ENCODE data around the gene LGSN. TPM values are rescaled to one million over a fixed set of nuclear protein-coding genes. Genes with fewer than 3 reads are reported as not detected.
A peak's percentile ranks its signal among the peaks of the same experiment; 100 is the strongest.

Gene LGSN
- total RNA-seq, 4 donors from 2014 or later = not detected

DNA sequence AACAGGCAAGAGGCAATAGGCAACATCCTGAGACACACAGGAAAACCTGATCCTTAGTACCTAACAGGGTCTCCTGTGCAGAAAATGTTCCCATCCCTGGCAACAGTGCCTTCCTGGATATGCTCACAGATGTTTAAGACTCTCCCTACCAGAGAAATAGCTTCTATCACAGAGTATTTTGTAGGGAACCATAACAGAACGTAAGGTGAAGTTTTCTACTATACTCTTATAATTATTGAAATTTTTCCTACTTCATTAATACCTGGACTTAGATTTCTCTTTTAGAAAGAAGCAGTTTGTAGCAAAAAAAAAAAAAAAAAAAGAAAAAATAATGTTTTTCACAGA is 33.5 kb upstream of the LGSN start:
- Histone ChIP-seq H3K4me3 (peak overlapping the region in 1 of 4 donors; percentile 12), H3K4me1 (peaks cover 0 to 11% of the 10 kb centered on the region in 2 donors), H3K36me3 (no peaks in the 10 kb centered on the region), H3K27ac (peak overlapping the region in 1 of 4 donors; percentile 10), H3K27me3 (no peaks in the 10 kb centered on the region), H3K9me3 (no peaks in the 10 kb centered on the region)
- ATAC-seq (no peak), DNase-seq (no peak)
- intact Hi-C loops (cut with DNase I; ENCODE audit: low total_unique reads) (loop anchor here (1.0 to 2.0 kb wide), 4 partner anchors 124 to 450 kb away; no protein-coding TSS in a partner anchor), in situ Hi-C loops (cut with MboI; ENCODE audit: low sequenced_read_pairs in 4 of 4) (loop anchor here (5.0 to 10.0 kb wide), 4 partner anchors 239 to 412 kb away; no protein-coding TSS in a partner anchor)
- no peak for TF ChIP-seq POLR2A (IDR thresholded peaks at IDR 0.05)
- TF ChIP-seq, protein P1, sequence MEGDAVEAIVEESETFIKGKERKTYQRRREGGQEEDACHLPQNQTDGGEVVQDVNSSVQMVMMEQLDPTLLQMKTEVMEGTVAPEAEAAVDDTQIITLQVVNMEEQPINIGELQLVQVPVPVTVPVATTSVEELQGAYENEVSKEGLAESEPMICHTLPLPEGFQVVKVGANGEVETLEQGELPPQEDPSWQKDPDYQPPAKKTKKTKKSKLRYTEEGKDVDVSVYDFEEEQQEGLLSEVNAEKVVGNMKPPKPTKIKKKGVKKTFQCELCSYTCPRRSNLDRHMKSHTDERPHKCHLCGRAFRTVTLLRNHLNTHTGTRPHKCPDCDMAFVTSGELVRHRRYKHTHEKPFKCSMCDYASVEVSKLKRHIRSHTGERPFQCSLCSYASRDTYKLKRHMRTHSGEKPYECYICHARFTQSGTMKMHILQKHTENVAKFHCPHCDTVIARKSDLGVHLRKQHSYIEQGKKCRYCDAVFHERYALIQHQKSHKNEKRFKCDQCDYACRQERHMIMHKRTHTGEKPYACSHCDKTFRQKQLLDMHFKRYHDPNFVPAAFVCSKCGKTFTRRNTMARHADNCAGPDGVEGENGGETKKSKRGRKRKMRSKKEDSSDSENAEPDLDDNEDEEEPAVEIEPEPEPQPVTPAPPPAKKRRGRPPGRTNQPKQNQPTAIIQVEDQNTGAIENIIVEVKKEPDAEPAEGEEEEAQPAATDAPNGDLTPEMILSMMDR (IDR thresholded peaks at IDR 0.05 in 4 of 5, conservative IDR thresholded peaks at IDR 0.05 in 1 of 5) = no peak

DNA sequence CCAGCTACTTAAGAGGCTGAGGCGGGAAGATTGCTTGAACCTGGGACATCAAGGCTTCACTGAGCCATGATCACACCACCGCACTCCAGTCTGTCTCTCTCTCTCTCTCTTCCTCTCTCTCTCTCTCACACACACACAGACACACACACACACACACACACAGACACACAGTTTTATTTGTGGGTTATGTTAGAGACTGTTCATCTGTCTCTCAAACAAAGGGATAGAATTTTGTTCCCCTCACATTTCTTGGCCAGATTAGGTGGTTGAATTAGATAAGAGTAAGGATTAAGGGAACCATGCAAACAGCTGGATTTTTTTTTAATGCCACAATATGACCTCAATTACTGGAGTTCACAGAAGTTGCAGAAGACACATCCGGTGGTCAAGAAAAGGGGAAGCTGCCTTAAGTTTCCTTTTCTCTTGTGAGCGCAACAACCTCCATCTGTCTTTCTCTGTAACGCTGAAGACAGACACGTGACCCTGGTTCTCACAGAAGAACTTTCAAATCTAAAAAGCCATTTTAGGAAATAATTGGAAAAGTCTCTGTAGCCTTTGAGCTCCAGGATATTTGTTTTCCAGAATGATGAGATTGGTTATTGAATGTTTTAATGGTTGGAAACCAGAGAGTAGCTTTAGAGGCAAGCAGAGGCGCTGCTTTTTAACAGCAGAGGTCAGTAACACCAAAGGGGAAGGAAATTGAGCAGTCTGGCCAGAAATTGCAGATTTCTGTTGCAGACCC is 32.9 kb upstream of the LGSN start:
- ATAC-seq (peak; percentile 81 to 83), DNase-seq (peak in 1 of 2 donors; percentile 10)
- in situ Hi-C loops (cut with MboI; ENCODE audit: low sequenced_read_pairs in 4 of 4) = loop anchor here (5.0 to 10.0 kb wide), 4 partner anchors 240 to 412 kb away; no protein-coding TSS in a partner anchor
- H3K27ac ChIP-seq = peak overlapping the region in 1 of 4 donors; percentile 10
- H3K4me3 ChIP-seq = peak overlapping the region in 1 of 4 donors; percentile 12
- H3K9me3 ChIP-seq = no peaks in the 10 kb centered on the region
- H3K27me3 ChIP-seq = no peaks in the 10 kb centered on the region
- peaks cover 0 to 11% of the 10 kb centered on the region in 2 donors for H3K4me1 ChIP-seq
- intact Hi-C loops (cut with DNase I; ENCODE audit: low total_unique reads) = loop anchor here (1.0 to 2.0 kb wide), 5 partner anchors 124 to 450 kb away; no protein-coding TSS in a partner anchor
- TF ChIP-seq, protein P1 (IDR thresholded peaks at IDR 0.05 in 4 of 5, conservative IDR thresholded peaks at IDR 0.05 in 1 of 5) = peak; percentile 38 to 73 (median 56)
- no peak for TF ChIP-seq POLR2A (IDR thresholded peaks at IDR 0.05)
- H3K36me3 ChIP-seq = no peaks in the 10 kb centered on the region

DNA sequence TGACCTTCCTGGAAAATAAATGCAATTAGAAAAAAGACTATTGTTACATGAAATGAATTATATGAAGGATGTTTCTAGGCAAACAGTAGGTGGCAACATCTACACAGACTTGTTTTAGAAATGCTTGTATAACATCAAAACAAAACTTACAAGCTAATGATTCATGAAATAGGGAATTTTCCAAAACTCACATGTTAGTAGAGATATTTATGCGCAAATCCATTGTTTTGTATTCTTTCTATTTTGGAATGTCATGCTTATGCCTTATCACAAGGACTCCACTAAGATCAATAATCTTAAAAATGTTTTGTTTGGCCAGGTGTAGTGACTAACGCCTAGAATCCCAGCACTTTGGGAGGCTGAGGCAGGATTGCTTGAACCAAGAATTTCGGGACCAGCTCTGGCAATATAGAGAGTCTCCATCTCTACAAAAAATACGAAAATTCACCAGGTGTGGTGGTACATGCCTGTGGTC is 32.3 kb upstream of the LGSN start:
- in situ Hi-C loops (cut with MboI; ENCODE audit: low sequenced_read_pairs in 4 of 4) (loop anchor here (5.0 to 10.0 kb wide), 4 partner anchors 240 to 413 kb away; no protein-coding TSS in a partner anchor), intact Hi-C loops (cut with DNase I; ENCODE audit: low total_unique reads) (loop anchor here (1.0 to 2.0 kb wide), 4 partner anchors 125 to 451 kb away; no protein-coding TSS in a partner anchor)
- no peak for DNase-seq
- Histone ChIP-seq H3K36me3 (no peaks in the 10 kb centered on the region), H3K4me3 (no peak overlapping the region), H3K9me3 (no peaks in the 10 kb centered on the region), H3K27ac (no peak overlapping the region), H3K27me3 (no peaks in the 10 kb centered on the region), H3K4me1 (peaks cover 0 to 11% of the 10 kb centered on the region in 2 donors)
- TF ChIP-seq POLR2A (IDR thresholded peaks at IDR 0.05) = no peak
- TF ChIP-seq, protein P1 (IDR thresholded peaks at IDR 0.05 in 4 of 5, conservative IDR thresholded peaks at IDR 0.05 in 1 of 5) = peak in 1 of 5 experiments; percentile 7
- ATAC-seq = peak in 1 of 2 donors; percentile 13

DNA sequence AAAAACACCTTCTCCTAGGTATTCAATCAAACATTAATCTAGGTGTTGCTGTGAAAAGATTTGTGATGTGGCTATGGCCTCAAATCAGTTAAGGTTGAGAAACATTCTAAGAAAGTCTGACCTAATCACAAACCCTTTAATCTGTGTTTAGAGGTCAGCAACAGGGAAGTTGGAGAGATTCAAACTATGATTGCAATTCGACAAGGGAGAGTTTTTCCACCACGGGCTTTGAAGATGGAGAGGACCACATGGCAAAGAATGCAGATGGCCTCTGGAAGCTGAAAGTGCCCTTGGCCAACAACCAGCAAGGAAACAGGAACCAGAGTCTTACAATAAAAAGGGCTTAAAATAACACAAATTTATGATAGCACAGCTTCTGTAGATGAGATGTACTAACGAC is 29.6 kb upstream of the LGSN start:
- no peaks in the 10 kb centered on the region for H3K36me3 ChIP-seq
- TF ChIP-seq POLR2A (IDR thresholded peaks at IDR 0.05) = no peak
- TF ChIP-seq, protein P1 (IDR thresholded peaks at IDR 0.05 in 4 of 5, conservative IDR thresholded peaks at IDR 0.05 in 1 of 5) = no peak
- H3K4me1 ChIP-seq = peaks cover 0 to 11% of the 10 kb centered on the region in 2 donors
- H3K9me3 ChIP-seq = no peaks in the 10 kb centered on the region
- no peaks in the 10 kb centered on the region for H3K27me3 ChIP-seq
- no peak overlapping the region for H3K27ac ChIP-seq
- no peak overlapping the region for H3K4me3 ChIP-seq
- in situ Hi-C loops (cut with MboI; ENCODE audit: low sequenced_read_pairs in 4 of 4) (loop anchor here in 1 of 4 donors (25.0 kb wide), 1 partner anchor 438 kb away; no protein-coding TSS in a partner anchor), intact Hi-C loops (cut with DNase I; ENCODE audit: low total_unique reads) (no loop called here)
- ATAC-seq (no peak), DNase-seq (no peak)

All from gastrocnemius medialis (tissue), 4 donors.